GM23248 (cell line): ENCODE measurements around the gene RAB3IP. TPM values are rescaled to one million over a fixed set of nuclear protein-coding genes. Genes with fewer than 3 reads are reported as not detected.
"Not testable (repeated sequence)": the region's sequence is repeated elsewhere in the genome, so short reads cannot be mapped to it uniquely, and the experiment has no call there.

Source experiments
- DNase-seq: peaks from one replicate; pipeline ENCODE4 v3.0.0-alpha.2; 2015
- H2AFZ ChIP-seq: fragments of 200-600 bp; sonication (generic); 2 replicates; pipeline ENCODE4 v1.6.1; 2016; ENCODE audit warnings: antibody characterized with exemption
- H3F3A ChIP-seq: fragments of 200-600 bp; sonication (generic); 2 replicates; pipeline ENCODE4 v1.6.1; 2016; ENCODE audit warnings: mild to moderate bottlenecking, antibody characterized with exemption, mixed run types; ENCODE audit not compliant: insufficient read depth
- H3K27ac ChIP-seq: fragments of 200-600 bp; sonication (generic); 2 replicates; pipeline ENCODE4 v1.5.1; 2016; ENCODE audit warnings: mild to moderate bottlenecking
- H3K27me3 ChIP-seq: fragments of 200-600 bp; sonication (generic); replicated peaks from 2 replicates; pipeline ENCODE4 v1.6.1; 2016; ENCODE audit warnings: mild to moderate bottlenecking; ENCODE audit not compliant: insufficient read depth
- H3K36me3 ChIP-seq: fragments of 200-600 bp; sonication (generic); 2 replicates; pipeline ENCODE4 v1.6.1; 2016; ENCODE audit warnings: low read depth, mild to moderate bottlenecking
- H3K4me1 ChIP-seq: fragments of 200-600 bp; sonication (generic); 2 replicates; pipeline ENCODE4 v1.6.1; 2016; ENCODE audit warnings: mild to moderate bottlenecking; ENCODE audit not compliant: insufficient read depth
- H3K4me2 ChIP-seq: fragments of 200-600 bp; sonication (generic); one replicate; pipeline ENCODE4 v1.6.1; 2016; ENCODE audit warnings: mild to moderate bottlenecking; ENCODE audit not compliant: unreplicated experiment
- H3K4me3 ChIP-seq: fragments of 200-600 bp; sonication (generic); 2 replicates; pipeline ENCODE4 v1.5.1; 2016; ENCODE audit warnings: mild to moderate bottlenecking
- H3K79me2 ChIP-seq: fragments of 200-600 bp; sonication (generic); 2 replicates; pipeline ENCODE4 v1.6.1; 2016; ENCODE audit warnings: mild to moderate bottlenecking; ENCODE audit not compliant: insufficient read depth
- H3K9ac ChIP-seq: fragments of 200-600 bp; sonication (generic); 2 replicates; pipeline ENCODE4 v1.6.1; 2016; ENCODE audit warnings: mild to moderate bottlenecking
- H3K9me2 ChIP-seq: fragments of 200-600 bp; sonication (generic); 2 replicates; pipeline ENCODE4 v1.6.1; 2016; ENCODE audit warnings: mixed run types, mild to moderate bottlenecking, moderate library complexity; ENCODE audit not compliant: insufficient read depth
- H3K9me3 ChIP-seq: fragments of 200-600 bp; sonication (generic); one replicate; pipeline ENCODE4 v1.6.1; 2017; ENCODE audit warnings: low read depth
- H4K20me1 ChIP-seq: fragments of 200-600 bp; sonication (generic); 2 replicates; pipeline ENCODE4 v1.6.0; 2016; ENCODE audit not compliant: insufficient read depth
- EZH2 ChIP-seq: fragments of 200-600 bp; sonication (generic); IDR thresholded peaks from 2 replicates; pipeline ENCODE4 v1.6.1; 2018; ENCODE audit warnings: antibody characterized with exemption, mild to moderate bottlenecking; ENCODE audit not compliant: insufficient read depth, poor library complexity, severe bottlenecking
- EZH2phosphoT487 ChIP-seq: fragments of 200-600 bp; sonication (generic); IDR thresholded peaks from 2 replicates; pipeline ENCODE4 v1.6.1; 2018; ENCODE audit warnings: antibody characterized with exemption, moderate library complexity, mild to moderate bottlenecking, low read depth; ENCODE audit not compliant: insufficient read depth
- WGBS, 2 experiments: methylation state at CpG; one replicate each; pipeline ENCODE4 v1.1.6; 2015 to 2017; ENCODE audit warnings: low lambda C conversion rate in 2 of 2, low coverage in 1 of 2; ENCODE audit errors: missing lambda C conversion rate in 2 of 2; 5-methylcytosine and 5-hydroxymethylcytosine counted together
- in situ Hi-C: fragments of 300-500 bp; cut with MboI; formaldehyde crosslinking; loops from 2 replicates; pipeline ENCODE4 v1.15.0; 2020
- polyA plus RNA-seq: library from polyadenylated mRNA; unstranded; fragments of >200 nt; fragmentation: Nextera tagmentation; extraction: Ambion mirVana; gene quantifications from 2 replicates; pipeline ENCODE4 v1.2.1, GENCODE V29; 2016
- total RNA-seq: library from RNA; depleted of rRNA; stranded (reverse); fragments of >200 nt; shearing (Covaris generic); gene quantifications from 2 replicates; pipeline ENCODE4 v1.2.3, GENCODE V29; 2014

Gene RAB3IP
- total and polyA plus RNA-seq, 2 experiments from 2014 or later: 2.5 to 3.6 TPM

DNA sequence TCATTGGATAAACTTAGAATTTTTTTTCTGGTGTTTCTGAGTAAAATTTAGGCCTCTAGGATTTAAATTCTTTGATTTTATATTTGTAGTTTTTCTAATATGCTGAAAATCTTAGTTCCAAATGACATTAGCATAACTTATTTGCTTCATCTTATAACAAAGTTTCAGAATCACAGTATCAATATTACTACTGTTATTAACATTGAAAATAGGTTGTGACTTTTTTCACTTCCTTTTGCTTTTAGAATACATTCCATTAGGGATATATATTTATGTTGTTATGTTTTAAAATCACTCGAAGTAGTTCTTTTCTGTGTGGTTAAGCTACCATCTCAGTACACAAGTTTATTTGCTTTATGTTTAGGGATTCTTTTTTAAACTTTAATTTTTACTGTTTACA lies 12.8 kb downstream of the RAB3IP start:
- 39 to 45% methylated on average over 1 of the region's 1 CpG for WGBS, 2 experiments
- DNase-seq: no peak
- Histone ChIP-seq H3K9me3 (no peaks in the 10 kb centered on the region), H3F3A (no peaks in the 10 kb centered on the region), H3K27ac (no peak overlapping the region), H3K9me2 (no peaks in the 10 kb centered on the region), H2AFZ (no peak overlapping the region), H3K27me3 (no peaks in the 10 kb centered on the region), H3K9ac (no peak overlapping the region), H3K36me3 (no peaks in the 10 kb centered on the region), H3K79me2 (no peaks in the 10 kb centered on the region), H3K4me1 (no peaks in the 10 kb centered on the region), H4K20me1 (no peaks in the 10 kb centered on the region), H3K4me3 (no peak overlapping the region), H3K4me2 (no peak overlapping the region)
- in situ Hi-C loops: no loop called here
- TF ChIP-seq EZH2phosphoT487: no peak
- TF ChIP-seq EZH2: no peak

DNA sequence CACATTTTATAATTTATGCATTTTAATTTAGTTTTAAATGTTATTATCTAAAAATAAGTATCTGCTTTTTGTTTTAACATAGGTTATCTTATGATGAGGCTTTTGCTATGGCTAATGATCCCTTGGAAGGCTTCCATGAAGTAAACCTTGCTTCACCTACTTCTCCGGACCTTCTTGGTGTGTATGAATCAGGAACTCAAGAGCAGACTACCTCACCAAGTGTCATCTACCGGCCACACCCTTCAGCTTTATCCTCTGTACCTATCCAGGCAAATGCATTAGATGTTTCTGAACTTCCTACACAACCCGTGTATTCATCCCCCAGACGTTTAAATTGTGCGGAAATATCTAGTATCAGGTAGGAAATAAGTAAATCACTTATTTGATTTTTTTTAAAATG lies 16.6 kb downstream of the RAB3IP start:
- 80 to 82% methylated on average over 5 of the region's 5 CpGs for WGBS, 2 experiments
- in situ Hi-C loops: no loop called here

DNA sequence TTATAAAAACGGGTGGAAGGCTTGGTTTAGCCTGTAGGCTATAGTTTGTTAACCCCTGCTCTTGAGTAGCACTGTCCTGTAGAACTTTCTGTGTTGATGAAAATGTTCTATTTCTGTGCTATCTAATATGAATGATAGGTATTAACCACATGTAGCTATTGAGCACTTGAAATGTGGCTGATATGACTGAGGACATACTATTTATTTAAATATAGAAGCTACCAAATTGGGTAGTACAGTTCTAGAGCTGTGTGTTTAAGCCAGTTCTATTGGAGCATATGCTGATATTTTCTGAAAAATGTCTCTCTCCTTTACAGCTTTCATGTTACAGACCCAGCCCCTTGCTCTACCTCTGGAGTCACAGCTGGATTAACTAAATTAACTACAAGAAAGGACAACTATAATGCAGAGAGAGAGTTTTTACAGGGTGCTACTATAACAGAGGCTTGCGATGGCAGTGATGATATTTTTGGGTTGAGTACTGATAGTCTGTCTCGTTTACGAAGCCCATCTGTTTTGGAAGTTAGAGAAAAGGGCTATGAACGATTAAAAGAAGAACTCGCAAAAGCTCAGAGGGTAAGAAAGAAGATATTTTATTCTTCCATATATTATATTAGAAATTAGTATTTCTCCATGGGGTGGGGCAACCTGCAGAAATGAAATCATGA lies 17.6 kb downstream of the RAB3IP start:
- H3K4me2 ChIP-seq: no peak overlapping the region
- no peak overlapping the region for H2AFZ ChIP-seq
- H3K36me3 ChIP-seq: no peaks in the 10 kb centered on the region
- H4K20me1 ChIP-seq: no peaks in the 10 kb centered on the region
- no peaks in the 10 kb centered on the region for H3K9me3 ChIP-seq
- in situ Hi-C loops: no loop called here
- no peaks in the 10 kb centered on the region for H3K79me2 ChIP-seq
- WGBS, 2 experiments: 65% methylated on average over 6 of the region's 6 CpGs
- H3K9me2 ChIP-seq: no peaks in the 10 kb centered on the region
- no peak overlapping the region for H3K27ac ChIP-seq
- no peak overlapping the region for H3K4me3 ChIP-seq
- no peaks in the 10 kb centered on the region for H3K4me1 ChIP-seq
- H3K27me3 ChIP-seq: no peaks in the 10 kb centered on the region
- no peak overlapping the region for H3K9ac ChIP-seq
- DNase-seq: no peak
- TF ChIP-seq EZH2phosphoT487: no peak
- no peak for TF ChIP-seq EZH2
- no peaks in the 10 kb centered on the region for H3F3A ChIP-seq

More for the DNA sequence above, 16.6 kb downstream of the RAB3IP start:
- H3K36me3 ChIP-seq: no peaks in the 10 kb centered on the region
- no peaks in the 10 kb centered on the region for H3F3A ChIP-seq
- TF ChIP-seq EZH2: no peak
- H3K9me2 ChIP-seq: no peaks in the 10 kb centered on the region
- no peak overlapping the region for H3K27ac ChIP-seq
- H3K9ac ChIP-seq: no peak overlapping the region
- H3K27me3 ChIP-seq: no peaks in the 10 kb centered on the region
- H2AFZ ChIP-seq: no peak overlapping the region
- no peaks in the 10 kb centered on the region for H3K9me3 ChIP-seq
- H3K79me2 ChIP-seq: no peaks in the 10 kb centered on the region
- no peak overlapping the region for H3K4me2 ChIP-seq
- H4K20me1 ChIP-seq: no peaks in the 10 kb centered on the region
- H3K4me3 ChIP-seq: no peak overlapping the region
- no peak for DNase-seq
- no peaks in the 10 kb centered on the region for H3K4me1 ChIP-seq

GRCh38 chr12:69758105-69758504 lies 19.4 kb downstream of the RAB3IP start:
- no peaks in the 10 kb centered on the region for H3K9me3 ChIP-seq
- no peak for TF ChIP-seq EZH2phosphoT487
- TF ChIP-seq EZH2: no peak
- no peaks in the 10 kb centered on the region for H3K36me3 ChIP-seq
- no peaks in the 10 kb centered on the region for H3K79me2 ChIP-seq
- WGBS, 2 experiments: 46 to 48% methylated on average over 2 of the region's 2 CpGs
- H3K4me1 ChIP-seq: no peaks in the 10 kb centered on the region
- no peaks in the 10 kb centered on the region for H4K20me1 ChIP-seq
- DNase-seq: no peak
- H3K9ac ChIP-seq: no peak overlapping the region
- in situ Hi-C loops: no loop called here
- no peaks in the 10 kb centered on the region for H3F3A ChIP-seq
- no peak overlapping the region for H3K4me2 ChIP-seq
- H3K9me2 ChIP-seq: no peaks in the 10 kb centered on the region
- H3K27me3 ChIP-seq: no peaks in the 10 kb centered on the region
- H2AFZ ChIP-seq: no peak overlapping the region
- no peak overlapping the region for H3K4me3 ChIP-seq
- no peak overlapping the region for H3K27ac ChIP-seq

GRCh38 chr12:69759581-69759980 lies 20.9 kb downstream of the RAB3IP start:
- H3K4me3 ChIP-seq, H3K9ac ChIP-seq, in situ Hi-C loops, DNase-seq, H3K36me3 ChIP-seq, H3K4me1 ChIP-seq, H4K20me1 ChIP-seq, H3F3A ChIP-seq, H3K9me3 ChIP-seq, H3K27me3 ChIP-seq, H3K79me2 ChIP-seq, H3K4me2 ChIP-seq, H3K9me2 ChIP-seq, H2AFZ ChIP-seq, H3K27ac ChIP-seq: not testable (repeated sequence)
- 87 to 90% methylated on average over 8 to 28 of the region's 39 CpGs for WGBS, 2 experiments
